GM11168 (cell line): Measurements from ENCODE around the gene LRIG3.
"Not testable (repeated sequence)": the region's sequence is repeated elsewhere in the genome, so short reads cannot be mapped to it uniquely, and the experiment has no call there.

Source experiments
- in situ Hi-C: fragments of 300-500 bp; cut with MboI; formaldehyde crosslinking; loops from one replicate; pipeline ENCODE4 v1.12.0; 2022; ENCODE audit warnings: low sequenced_read_pairs; ENCODE audit not compliant: unreplicated experiment

Gene LRIG3

DNA sequence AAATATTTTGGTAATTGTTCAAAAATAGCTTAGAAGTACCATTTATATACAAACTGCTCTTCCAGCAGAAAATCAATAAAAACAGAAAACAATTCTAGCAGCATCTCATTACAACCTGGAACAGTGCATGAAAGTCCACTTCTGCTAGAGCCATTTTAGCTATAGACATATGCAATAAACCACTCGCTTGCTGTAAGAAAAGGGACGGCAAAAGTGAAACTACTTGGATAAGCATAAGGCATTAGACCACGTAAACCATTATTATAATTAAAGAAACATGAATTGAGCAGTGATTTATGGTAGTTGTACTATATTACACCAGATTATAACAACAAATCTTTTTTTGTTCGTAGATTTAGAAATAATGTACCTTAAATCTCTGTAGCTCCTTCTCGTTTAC is 48.7 kb downstream of the LRIG3 start:
- in situ Hi-C loops, result no loop called here

GRCh38 chr12:58870595-58870994 is 49.7 kb downstream of the LRIG3 start:
- in situ Hi-C loops, result no loop called here

DNA sequence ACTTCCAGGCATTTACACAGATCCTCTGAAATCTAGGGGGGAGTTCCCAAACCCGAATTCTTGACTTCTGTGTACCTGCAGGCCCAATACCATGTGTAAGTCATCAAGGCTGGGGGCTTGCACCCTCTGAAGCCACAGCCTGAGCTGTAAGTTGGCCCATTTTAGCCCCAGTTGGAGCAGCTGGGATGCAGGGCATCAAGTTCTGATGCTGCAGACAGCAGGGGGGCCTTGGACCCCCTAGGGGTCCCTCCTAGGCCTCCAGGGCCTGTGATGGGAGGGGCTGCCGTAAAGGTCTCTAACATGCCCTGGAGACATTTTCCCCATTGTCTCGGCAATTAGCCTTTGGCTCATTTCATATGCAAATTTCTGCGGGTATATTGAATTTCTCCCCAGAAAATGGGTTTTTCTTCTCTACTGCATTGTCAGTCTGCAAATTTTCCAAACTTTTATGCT is 59.5 kb downstream of the LRIG3 start:
- in situ Hi-C loops, result no loop called here

- in situ Hi-C loops, result no loop called here
Observed at GRCh38 chr12:58860056-58860787, 60.1 kb downstream of the LRIG3 start.

GRCh38 chr12:58858030-58858429 is 62.3 kb downstream of the LRIG3 start:
- in situ Hi-C loops, result no loop called here

- in situ Hi-C loops, result not testable (repeated sequence)
Observed at GRCh38 chr12:58857206-58857605, 63.1 kb downstream of the LRIG3 start.

DNA sequence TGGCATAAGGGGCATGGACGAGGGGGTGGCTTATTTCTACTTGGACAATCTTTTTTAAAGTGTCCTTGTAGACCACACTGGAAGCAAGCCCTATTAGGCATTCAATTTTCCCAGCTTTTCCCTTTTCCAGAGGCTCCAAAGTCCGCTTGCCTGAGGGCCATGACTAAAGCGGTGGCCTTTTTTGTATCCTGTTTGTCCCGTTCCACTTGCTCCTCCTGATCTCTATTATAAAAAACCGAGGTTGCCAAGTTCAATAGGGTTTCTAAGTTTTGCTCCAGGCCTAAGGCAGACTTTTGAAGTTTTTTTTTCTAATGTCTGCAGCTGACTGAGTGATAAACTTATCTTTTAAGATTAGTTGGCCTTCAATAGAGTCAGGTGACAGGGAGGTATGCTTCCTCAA is 64.7 kb downstream of the LRIG3 start:
- in situ Hi-C loops, result not testable (repeated sequence)

DNA sequence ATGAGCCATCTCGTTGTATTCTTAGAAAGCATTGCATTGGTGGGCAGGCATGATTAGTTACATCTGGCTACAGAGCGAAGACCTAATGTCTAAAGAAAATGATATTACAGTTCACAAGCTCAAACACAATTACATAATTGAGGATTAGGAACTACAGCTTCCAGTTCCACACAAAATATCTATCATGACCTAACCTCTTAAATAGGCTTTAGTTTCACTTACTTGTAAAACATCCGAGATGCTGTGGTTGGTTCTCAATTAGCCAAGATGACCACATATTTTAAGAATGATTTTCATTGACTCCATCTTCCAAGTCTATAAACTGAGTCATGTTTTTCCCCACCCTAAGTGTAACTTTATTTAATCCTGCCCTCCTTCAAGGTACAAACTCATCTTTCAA is 69.5 kb downstream of the LRIG3 start:
- in situ Hi-C loops, result no loop called here

DNA sequence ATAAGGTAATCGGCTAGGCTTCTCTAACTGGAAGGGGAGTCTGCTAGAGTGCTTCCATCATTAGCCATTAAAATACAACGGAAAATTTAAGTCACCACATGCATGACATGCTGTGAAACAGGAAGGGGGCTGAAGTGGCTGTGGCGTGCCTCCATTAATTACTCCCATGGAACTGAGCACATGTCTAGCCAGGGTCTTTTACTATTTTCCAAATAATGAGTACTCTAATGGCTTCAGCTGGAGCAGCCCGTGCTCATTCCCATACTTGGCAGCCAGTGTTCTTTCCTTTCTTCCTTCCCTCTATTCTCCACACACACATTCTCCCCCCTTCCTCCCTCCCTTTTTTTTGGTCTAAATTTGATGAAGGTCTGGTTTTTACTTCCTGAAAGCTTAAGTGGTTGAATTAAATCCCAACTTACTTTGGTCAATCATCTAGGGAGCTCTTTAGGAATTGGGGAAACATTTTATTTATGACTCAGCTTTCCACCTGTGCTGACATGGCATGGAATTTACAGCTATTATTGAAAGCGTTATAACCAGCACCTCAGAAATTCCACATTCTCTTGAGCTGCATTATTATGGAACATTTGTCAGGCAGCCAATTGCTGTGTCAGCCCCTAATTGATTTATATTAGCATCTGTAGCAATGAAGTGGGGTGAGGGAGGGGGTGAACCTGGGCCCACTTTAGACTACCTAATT is 72.3 kb downstream of the LRIG3 start:
- in situ Hi-C loops, result no loop called here

DNA sequence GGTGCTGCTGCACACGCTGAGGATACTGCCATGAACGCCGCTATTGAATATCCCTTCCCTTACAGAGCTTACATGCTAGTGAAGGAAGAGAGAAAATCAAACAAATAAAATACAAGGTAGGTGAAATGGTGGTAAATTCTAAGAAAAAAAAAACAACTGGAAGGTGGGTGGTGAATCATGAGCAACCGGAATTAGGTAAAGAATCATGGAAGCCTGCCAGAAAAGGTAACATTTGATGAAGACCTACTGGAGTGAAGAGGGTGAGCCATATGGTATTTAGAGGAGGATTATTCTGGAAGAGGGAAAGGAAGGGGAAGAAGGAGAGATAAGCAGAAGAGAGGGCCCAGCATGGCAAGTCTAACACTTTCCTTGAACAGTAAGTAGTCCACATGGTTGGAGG is 76.1 kb downstream of the LRIG3 start:
- in situ Hi-C loops, result no loop called here

- in situ Hi-C loops, result no loop called here
Observed at GRCh38 chr12:58841058-58841798, 79.1 kb downstream of the LRIG3 start.

DNA sequence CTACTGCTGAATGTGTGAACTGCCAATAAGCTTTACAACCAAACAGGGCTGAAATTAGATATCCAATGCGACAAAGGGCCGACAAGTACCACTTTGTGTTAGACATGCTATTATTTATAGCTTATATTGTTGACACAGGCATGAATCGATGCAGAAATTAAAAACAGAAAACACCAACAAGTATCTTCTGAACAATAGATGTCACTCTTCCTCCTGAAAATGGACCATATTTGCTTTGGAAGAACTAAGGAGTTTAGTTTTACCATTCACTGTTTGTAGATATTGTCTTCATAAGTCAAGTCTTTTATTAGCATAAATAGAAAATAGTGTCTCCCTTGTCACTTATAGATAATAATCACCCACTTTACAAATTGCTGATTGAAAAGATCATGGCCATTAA is 86.5 kb downstream of the LRIG3 start:
- in situ Hi-C loops, result no loop called here

DNA sequence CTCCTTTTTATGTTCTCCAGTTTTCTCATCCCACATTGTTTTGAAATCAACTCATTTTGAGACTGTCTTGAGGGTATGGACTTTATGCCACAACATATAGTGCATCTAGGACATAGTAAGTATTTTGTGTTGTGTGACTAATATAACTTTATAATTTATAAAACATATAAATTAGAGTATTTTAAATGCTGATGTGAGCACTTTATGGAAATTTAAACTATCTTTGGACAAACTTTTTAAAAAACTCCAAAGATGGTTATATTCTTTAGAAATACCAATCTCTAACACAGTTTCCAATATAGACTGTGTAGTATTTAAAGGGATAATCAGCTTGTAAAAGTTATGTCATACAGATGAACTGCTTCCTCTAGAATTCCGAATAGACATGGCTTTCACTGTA is 87.4 kb downstream of the LRIG3 start:
- in situ Hi-C loops, result no loop called here
